Measurements from ENCODE around the gene TP63.
A peak's percentile ranks its signal among the peaks of the same experiment; 100 is the strongest.

The TP63 gene

DNA sequence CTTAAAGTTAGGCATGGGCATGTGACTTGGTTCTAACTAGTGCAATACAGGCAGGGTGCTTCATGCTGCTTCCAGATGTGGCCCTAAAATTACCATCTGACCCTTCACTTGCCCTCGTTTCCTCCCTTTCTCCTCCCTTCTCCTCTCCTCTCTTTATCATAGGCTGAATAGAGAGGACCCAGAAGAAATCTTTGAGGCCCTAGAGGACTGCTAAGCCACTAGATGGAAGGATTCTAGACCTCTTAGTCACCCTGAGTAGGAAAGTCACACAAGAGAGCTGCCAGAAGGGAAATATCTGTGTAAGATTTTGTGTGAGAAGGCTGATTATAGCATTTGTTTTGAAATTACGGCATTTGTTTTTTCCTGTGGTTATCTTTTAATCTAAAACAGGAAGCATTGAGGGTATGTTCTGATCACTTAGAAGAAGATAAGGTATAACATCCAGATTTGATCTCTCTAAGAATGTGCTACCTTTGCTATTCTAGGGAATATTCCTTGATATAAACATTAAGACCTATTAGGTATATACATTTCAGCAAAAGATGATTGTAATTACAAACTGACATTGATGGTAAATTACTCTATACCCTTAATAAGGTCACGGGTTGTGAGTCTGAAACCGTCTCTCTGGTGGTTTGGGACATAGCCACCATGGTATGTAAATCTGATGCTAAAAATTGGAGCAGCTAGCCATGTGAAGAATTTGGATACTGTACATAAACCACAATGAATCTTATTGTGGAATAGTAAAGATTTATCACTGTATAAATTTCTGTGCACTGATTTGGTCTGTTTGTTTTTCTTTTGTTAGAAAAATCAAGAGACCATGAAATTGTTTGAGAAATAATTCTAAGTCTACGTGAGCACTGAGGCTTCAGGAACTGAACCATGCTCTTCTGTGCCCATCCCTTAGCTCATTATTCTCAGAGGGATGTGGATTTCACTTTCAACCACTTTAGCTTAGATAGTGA is 84.1 kb downstream of the TP63 start:
- no peak for DNase-seq (ENCODE audit: low read depth in 1 of 2, low spot score in 1 of 2)
- no peak for TF ChIP-seq GABPA (IDR thresholded peaks at IDR 0.05; ENCODE audit: low read depth)
- TF ChIP-seq, protein P1, sequence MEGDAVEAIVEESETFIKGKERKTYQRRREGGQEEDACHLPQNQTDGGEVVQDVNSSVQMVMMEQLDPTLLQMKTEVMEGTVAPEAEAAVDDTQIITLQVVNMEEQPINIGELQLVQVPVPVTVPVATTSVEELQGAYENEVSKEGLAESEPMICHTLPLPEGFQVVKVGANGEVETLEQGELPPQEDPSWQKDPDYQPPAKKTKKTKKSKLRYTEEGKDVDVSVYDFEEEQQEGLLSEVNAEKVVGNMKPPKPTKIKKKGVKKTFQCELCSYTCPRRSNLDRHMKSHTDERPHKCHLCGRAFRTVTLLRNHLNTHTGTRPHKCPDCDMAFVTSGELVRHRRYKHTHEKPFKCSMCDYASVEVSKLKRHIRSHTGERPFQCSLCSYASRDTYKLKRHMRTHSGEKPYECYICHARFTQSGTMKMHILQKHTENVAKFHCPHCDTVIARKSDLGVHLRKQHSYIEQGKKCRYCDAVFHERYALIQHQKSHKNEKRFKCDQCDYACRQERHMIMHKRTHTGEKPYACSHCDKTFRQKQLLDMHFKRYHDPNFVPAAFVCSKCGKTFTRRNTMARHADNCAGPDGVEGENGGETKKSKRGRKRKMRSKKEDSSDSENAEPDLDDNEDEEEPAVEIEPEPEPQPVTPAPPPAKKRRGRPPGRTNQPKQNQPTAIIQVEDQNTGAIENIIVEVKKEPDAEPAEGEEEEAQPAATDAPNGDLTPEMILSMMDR (IDR thresholded peaks at IDR 0.05; ENCODE audit: insufficient read depth, low read length), result no peak
- TF ChIP-seq SPI1 (IDR thresholded peaks at IDR 0.05; ENCODE audit: borderline replicate concordance, low read depth), result no peak
- TF ChIP-seq, protein P2, sequence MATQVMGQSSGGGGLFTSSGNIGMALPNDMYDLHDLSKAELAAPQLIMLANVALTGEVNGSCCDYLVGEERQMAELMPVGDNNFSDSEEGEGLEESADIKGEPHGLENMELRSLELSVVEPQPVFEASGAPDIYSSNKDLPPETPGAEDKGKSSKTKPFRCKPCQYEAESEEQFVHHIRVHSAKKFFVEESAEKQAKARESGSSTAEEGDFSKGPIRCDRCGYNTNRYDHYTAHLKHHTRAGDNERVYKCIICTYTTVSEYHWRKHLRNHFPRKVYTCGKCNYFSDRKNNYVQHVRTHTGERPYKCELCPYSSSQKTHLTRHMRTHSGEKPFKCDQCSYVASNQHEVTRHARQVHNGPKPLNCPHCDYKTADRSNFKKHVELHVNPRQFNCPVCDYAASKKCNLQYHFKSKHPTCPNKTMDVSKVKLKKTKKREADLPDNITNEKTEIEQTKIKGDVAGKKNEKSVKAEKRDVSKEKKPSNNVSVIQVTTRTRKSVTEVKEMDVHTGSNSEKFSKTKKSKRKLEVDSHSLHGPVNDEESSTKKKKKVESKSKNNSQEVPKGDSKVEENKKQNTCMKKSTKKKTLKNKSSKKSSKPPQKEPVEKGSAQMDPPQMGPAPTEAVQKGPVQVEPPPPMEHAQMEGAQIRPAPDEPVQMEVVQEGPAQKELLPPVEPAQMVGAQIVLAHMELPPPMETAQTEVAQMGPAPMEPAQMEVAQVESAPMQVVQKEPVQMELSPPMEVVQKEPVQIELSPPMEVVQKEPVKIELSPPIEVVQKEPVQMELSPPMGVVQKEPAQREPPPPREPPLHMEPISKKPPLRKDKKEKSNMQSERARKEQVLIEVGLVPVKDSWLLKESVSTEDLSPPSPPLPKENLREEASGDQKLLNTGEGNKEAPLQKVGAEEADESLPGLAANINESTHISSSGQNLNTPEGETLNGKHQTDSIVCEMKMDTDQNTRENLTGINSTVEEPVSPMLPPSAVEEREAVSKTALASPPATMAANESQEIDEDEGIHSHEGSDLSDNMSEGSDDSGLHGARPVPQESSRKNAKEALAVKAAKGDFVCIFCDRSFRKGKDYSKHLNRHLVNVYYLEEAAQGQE (IDR thresholded peaks at IDR 0.05; ENCODE audit: insufficient replicate concordance, low read depth), result no peak
- no peak for TF ChIP-seq POLR2AphosphoS5 (IDR thresholded peaks at IDR 0.05; ENCODE audit: low read depth)
- Histone ChIP-seq H3K27me3 (ENCODE audit: insufficient read depth, poor library complexity, severe bottlenecking) (no peaks in the 10 kb centered on the region), H3K4me3 (replicated peaks; ENCODE audit: insufficient read depth, low read length) (no peak overlapping the region), H3K27ac (replicated peaks) (no peak overlapping the region)

DNA sequence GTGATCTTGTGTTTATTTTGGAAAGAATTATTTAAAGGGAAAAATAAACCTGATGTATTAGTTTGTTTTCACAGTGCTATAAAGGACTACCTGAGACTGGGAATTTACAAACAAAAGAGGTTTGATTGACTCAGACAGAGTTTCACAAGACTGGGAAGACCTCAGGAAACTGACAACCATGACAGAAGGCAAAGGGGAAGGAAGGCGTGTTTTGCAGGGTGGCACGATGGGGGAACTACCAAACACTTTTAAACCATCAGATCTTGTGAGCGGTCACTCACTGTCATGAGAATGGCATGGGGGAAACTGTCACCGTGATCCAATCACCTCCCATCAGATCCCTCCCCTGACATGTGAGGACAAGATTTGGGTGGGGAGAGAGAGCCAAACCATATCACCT is 87.0 kb downstream of the TP63 start:
- Histone ChIP-seq H3K4me3 (replicated peaks; ENCODE audit: insufficient read depth, low read length) (no peak overlapping the region), H3K27me3 (ENCODE audit: insufficient read depth, poor library complexity, severe bottlenecking) (no peaks in the 10 kb centered on the region), H3K27ac (replicated peaks) (no peak overlapping the region)
- no peak for TF ChIP-seq GABPA (IDR thresholded peaks at IDR 0.05; ENCODE audit: low read depth)
- TF ChIP-seq POLR2AphosphoS5 (IDR thresholded peaks at IDR 0.05; ENCODE audit: low read depth), result no peak
- TF ChIP-seq SPI1 (IDR thresholded peaks at IDR 0.05; ENCODE audit: borderline replicate concordance, low read depth), result no peak
- TF ChIP-seq, protein P1 (IDR thresholded peaks at IDR 0.05; ENCODE audit: insufficient read depth, low read length), result no peak
- TF ChIP-seq, protein P2 (IDR thresholded peaks at IDR 0.05; ENCODE audit: insufficient replicate concordance, low read depth), result no peak
- peak in 1 of 2 experiments; percentile 30 for DNase-seq (ENCODE audit: low read depth in 1 of 2, low spot score in 1 of 2)

DNA sequence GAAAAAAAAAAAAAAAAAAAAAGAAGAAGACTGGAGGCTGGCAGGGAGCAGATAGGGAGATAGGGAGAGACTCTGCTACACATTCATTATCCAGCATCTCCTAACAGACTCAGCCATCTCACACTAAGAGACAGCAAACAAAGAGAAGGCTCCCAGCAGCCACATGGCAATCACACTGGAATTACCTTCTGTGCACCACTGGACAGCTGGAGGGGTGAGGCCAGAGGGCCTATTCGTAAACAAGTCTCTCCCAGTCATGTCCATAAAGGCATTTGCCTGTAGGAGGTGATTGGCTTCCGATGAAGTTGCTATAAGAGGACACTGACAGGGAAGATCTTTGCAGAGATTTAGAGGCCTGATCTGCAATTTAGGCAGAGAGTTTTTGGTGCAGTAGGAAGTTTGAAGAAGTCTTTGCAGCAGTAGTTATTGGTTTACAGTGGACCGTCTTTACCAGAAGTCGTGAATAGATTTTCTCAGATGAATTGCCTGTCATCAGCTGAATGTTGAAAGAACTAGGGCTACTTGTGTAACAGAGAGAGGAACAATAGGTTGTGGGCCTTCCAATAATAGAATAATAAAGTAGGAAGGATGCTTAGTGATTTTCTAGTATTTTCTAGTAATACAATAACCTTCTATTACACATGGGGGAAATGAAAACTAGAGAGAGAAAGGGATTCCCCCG is 89.7 kb downstream of the TP63 start:
- no peak for DNase-seq (ENCODE audit: low read depth in 1 of 2, low spot score in 1 of 2)
- Histone ChIP-seq H3K4me3 (replicated peaks; ENCODE audit: insufficient read depth, low read length) (no peak overlapping the region), H3K27ac (replicated peaks) (no peak overlapping the region), H3K27me3 (ENCODE audit: insufficient read depth, poor library complexity, severe bottlenecking) (no peaks in the 10 kb centered on the region)
- TF ChIP-seq GABPA (IDR thresholded peaks at IDR 0.05; ENCODE audit: low read depth) (no peak), POLR2AphosphoS5 (IDR thresholded peaks at IDR 0.05; ENCODE audit: low read depth) (no peak), SPI1 (IDR thresholded peaks at IDR 0.05; ENCODE audit: borderline replicate concordance, low read depth) (no peak)
- TF ChIP-seq, protein P1 (IDR thresholded peaks at IDR 0.05; ENCODE audit: insufficient read depth, low read length), result no peak
- TF ChIP-seq, protein P2 (IDR thresholded peaks at IDR 0.05; ENCODE audit: insufficient replicate concordance, low read depth), result no peak
